Endothelial cell of umbilical vein (primary cell): ENCODE measurements around the gene MOCOS. TPM values are rescaled to one million over a fixed set of nuclear protein-coding genes. Genes with fewer than 3 reads are reported as not detected.

Source experiments
- BruUV-seq: library from RNA; stranded (reverse); fragments of 400-500 nt; replicated peaks from 2 replicates; lab custom pipeline; 2021; lab: Mats Ljungman, UMichigan
- CTCF ChIA-PET: fragments of 300-600, 350-600 bp; sonication (Branson Sonifier 250); formaldehyde crosslinking; loops from one replicate; lab custom pipeline; 2021; ENCODE audit warnings: antibody characterized with exemption, inconsistent platforms; lab: Charles Lee
- POLR2A ChIA-PET: fragments of 300-600, 350-600 bp; sonication (Branson Sonifier 250); formaldehyde crosslinking; loops from one replicate; lab custom pipeline; 2021; ENCODE audit warnings: antibody characterized with exemption, inconsistent platforms; lab: Charles Lee
- DNase-seq: peaks from one replicate; pipeline ENCODE4 v3.0.0-alpha.2; 2011; ENCODE audit warnings: low read depth, low spot score
- FAIRE-seq: peaks from 2 replicates; lab custom pipeline; 2011; peaks lifted over from hg19 to GRCh38; lab: Jason Lieb, UNC
- H2AFZ ChIP-seq: 2 replicates; pipeline ENCODE4 v1.6.0; 2012; ENCODE audit warnings: low read depth, low read length, control low read depth, inconsistent platforms
- H3K27ac ChIP-seq: 2 replicates; pipeline ENCODE4 v1.5.1; 2011; ENCODE audit warnings: low read depth, mild to moderate bottlenecking, control low read depth, low read length, moderate library complexity; ENCODE audit not compliant: insufficient read depth
- H3K27me3 ChIP-seq, 2 experiments: 2 replicates each; pipeline versions ENCODE4 v1.6.0 to v1.6.1; 2011; ENCODE audit warnings: low read length in 2 of 2, mixed read lengths in 1 of 2; ENCODE audit not compliant: control insufficient read depth in 2 of 2, insufficient read depth in 2 of 2
- H3K36me3 ChIP-seq, 2 experiments: 2 replicates in 1 of 2; 3 replicates in 1 of 2; pipeline ENCODE4 v1.5.1; 2011; ENCODE audit warnings: low read length in 2 of 2, mild to moderate bottlenecking in 1 of 2, moderate library complexity in 1 of 2; ENCODE audit not compliant: control insufficient read depth in 2 of 2, insufficient read depth in 2 of 2; ENCODE audit errors: extremely low read depth in 1 of 2
- H3K4me1 ChIP-seq: 3 replicates; pipeline ENCODE4 v1.5.1; 2011; ENCODE audit warnings: mild to moderate bottlenecking, low read length; ENCODE audit not compliant: control insufficient read depth, insufficient read depth; ENCODE audit errors: extremely low read depth
- H3K4me2 ChIP-seq: 2 replicates; pipeline ENCODE4 v1.6.1; 2011; ENCODE audit warnings: low read length, control low read depth, mixed read lengths; ENCODE audit not compliant: insufficient read depth
- H3K4me3 ChIP-seq, 3 experiments: fragments of 200-600 bp in 1 of 3; sonication (generic), shearing (Covaris generic) in 1 of 3; replicated peaks in 1 of 3; 2 replicates each; pipeline ENCODE4 v1.5.1; 2011 to 2016; ENCODE audit warnings: control low read depth in 3 of 3, low read length in 3 of 3, mild to moderate bottlenecking in 2 of 3, inconsistent platforms in 1 of 3, low read depth in 1 of 3, moderate library complexity in 1 of 3; ENCODE audit not compliant: insufficient read depth in 1 of 3
- H3K79me2 ChIP-seq: 2 replicates; pipeline ENCODE4 v1.6.0; 2012; ENCODE audit warnings: low read length, inconsistent platforms; ENCODE audit not compliant: control insufficient read depth, insufficient read depth
- H3K9ac ChIP-seq: replicated peaks from 2 replicates; pipeline ENCODE3; 2011; ENCODE audit warnings: low read length, control low read depth; ENCODE audit not compliant: insufficient read depth; ENCODE audit errors: extremely low read depth
- H3K9me1 ChIP-seq: replicated peaks from 3 replicates; pipeline ENCODE4 v1.6.0; 2011; ENCODE audit warnings: mild to moderate bottlenecking, low read length; ENCODE audit not compliant: control insufficient read depth, insufficient read depth; ENCODE audit errors: extremely low read depth
- H3K9me3 ChIP-seq: replicated peaks from 2 replicates; pipeline ENCODE4 v1.5.1; 2012; ENCODE audit warnings: low read length, inconsistent platforms; ENCODE audit not compliant: control insufficient read depth, insufficient read depth
- H4K20me1 ChIP-seq: replicated peaks from 2 replicates; pipeline ENCODE3; 2011; ENCODE audit warnings: mild to moderate bottlenecking, low read length; ENCODE audit not compliant: control insufficient read depth, insufficient read depth; ENCODE audit errors: extremely low read depth
- EZH2 ChIP-seq: IDR thresholded peaks from 2 replicates; pipeline ENCODE4 v1.6.1; 2012; ENCODE audit warnings: borderline replicate concordance, low read depth, mild to moderate bottlenecking, moderate library complexity, low read length, inconsistent platforms; ENCODE audit not compliant: severe bottlenecking
- FOS ChIP-seq: IDR thresholded peaks from 2 replicates; pipeline ENCODE4 v1.6.1; 2011; ENCODE audit warnings: mild to moderate bottlenecking, low read length, moderate library complexity, borderline replicate concordance; ENCODE audit not compliant: insufficient read depth
- GATA2 ChIP-seq: IDR thresholded peaks from 2 replicates; pipeline ENCODE4 v1.7.0; 2011; ENCODE audit warnings: low read depth, mild to moderate bottlenecking, moderate library complexity, mixed read lengths, low read length; ENCODE audit not compliant: insufficient read length, insufficient read depth
- JUN ChIP-seq: IDR thresholded peaks from 2 replicates; pipeline ENCODE4 v1.6.1; 2011; ENCODE audit warnings: borderline replicate concordance, low read depth; ENCODE audit not compliant: insufficient read length, insufficient read depth
- MYC ChIP-seq: IDR thresholded peaks from one replicate; pipeline ENCODE4 v1.6.1; 2011; ENCODE audit warnings: mild to moderate bottlenecking, low read depth, low read length
- POLR2A ChIP-seq: IDR thresholded peaks from 2 replicates; pipeline ENCODE4 v1.6.1; 2012; ENCODE audit warnings: low read depth, mild to moderate bottlenecking, control low read depth, low read length
- POLR2AphosphoS5 ChIP-seq: IDR thresholded peaks from 2 replicates; pipeline ENCODE4 v1.6.1; 2012; ENCODE audit warnings: low read depth, mild to moderate bottlenecking, control low read depth, low read length, moderate library complexity; ENCODE audit not compliant: insufficient read depth
- dilution Hi-C: fragments of 300-500 bp; cut with MboI; formaldehyde crosslinking; loops from one replicate; pipeline ENCODE4 v1.15.0; 2019; ENCODE audit warnings: low sequenced_read_pairs; ENCODE audit not compliant: extremely low pct_ligation_motif_present
- intact Hi-C: fragments of 100-400 bp; cut with micrococcal nuclease; formaldehyde crosslinking; loops from one replicate; pipeline ENCODE4 v1.10.0; 2022
- polyA plus RNA-seq, 4 experiments: library from polyadenylated mRNA; depleted of rRNA in 3 of 4; stranded (reverse) in 3 of 4; unstranded in 1 of 4; fragments of >200 nt; gene quantifications; 2 replicates each; pipeline versions ENCODE4 v1.2.1 to v1.2.3, GENCODE V29; 2011 to 2012; ENCODE audit warnings: missing spikeins in 1 of 4
- total RNA-seq: library from RNA; stranded (reverse); gene quantifications from 2 replicates; pipeline ENCODE4 v1.2.3, GENCODE V29; 2021
- TF ChIP-seq, protein P1 (sequence below), 2 donors: IDR thresholded peaks; 1 replicate in 1 of 2; 2 replicates in 1 of 2; pipeline ENCODE4 v1.5.1; 2011; ENCODE audit warnings: low read length in 2 of 2, mild to moderate bottlenecking in 2 of 2, moderate library complexity in 2 of 2, control low read depth in 1 of 2, inconsistent platforms in 1 of 2, low read depth in 1 of 2; ENCODE audit not compliant: insufficient read depth in 1 of 2; ENCODE audit errors: extremely low read depth in 1 of 2
- TF ChIP-seq, protein P2 (sequence below): IDR thresholded peaks from 2 replicates; pipeline ENCODE4 v1.6.1; 2011; ENCODE audit not compliant: insufficient read depth, insufficient read length

The MOCOS gene
- total and polyA plus RNA-seq, 2 donors (not counting 3 experiments of a cell fraction or from before 2014, with no cell fraction given): 0.18 to 0.88 TPM

DNA sequence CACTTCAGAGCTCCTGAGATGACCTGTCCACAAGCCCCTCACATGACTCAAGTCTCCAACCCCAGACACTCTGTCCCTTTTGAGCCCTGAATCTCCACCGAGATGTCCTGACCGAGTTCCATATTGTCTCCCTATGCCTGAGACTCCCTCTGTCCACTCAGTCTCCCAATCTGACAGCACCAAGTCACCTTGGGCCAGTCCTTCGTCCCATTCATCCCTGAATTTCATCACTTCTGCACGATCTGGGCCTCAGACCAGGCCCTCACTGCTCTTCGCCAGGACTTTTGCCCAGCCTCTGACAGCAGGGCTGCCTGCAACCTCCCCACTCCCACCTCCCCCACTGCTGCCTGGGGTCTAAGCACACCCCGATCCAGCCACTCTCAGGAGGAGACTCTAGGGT lies 4.3 kb upstream of the MOCOS start:
- dilution Hi-C loops (no loop called here), intact Hi-C loops (no loop called here)
- no peak overlapping the region for H3K9ac ChIP-seq
- TF ChIP-seq, protein P1, sequence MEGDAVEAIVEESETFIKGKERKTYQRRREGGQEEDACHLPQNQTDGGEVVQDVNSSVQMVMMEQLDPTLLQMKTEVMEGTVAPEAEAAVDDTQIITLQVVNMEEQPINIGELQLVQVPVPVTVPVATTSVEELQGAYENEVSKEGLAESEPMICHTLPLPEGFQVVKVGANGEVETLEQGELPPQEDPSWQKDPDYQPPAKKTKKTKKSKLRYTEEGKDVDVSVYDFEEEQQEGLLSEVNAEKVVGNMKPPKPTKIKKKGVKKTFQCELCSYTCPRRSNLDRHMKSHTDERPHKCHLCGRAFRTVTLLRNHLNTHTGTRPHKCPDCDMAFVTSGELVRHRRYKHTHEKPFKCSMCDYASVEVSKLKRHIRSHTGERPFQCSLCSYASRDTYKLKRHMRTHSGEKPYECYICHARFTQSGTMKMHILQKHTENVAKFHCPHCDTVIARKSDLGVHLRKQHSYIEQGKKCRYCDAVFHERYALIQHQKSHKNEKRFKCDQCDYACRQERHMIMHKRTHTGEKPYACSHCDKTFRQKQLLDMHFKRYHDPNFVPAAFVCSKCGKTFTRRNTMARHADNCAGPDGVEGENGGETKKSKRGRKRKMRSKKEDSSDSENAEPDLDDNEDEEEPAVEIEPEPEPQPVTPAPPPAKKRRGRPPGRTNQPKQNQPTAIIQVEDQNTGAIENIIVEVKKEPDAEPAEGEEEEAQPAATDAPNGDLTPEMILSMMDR (IDR thresholded peaks at IDR 0.05; ENCODE audit: extremely low read depth in 1 of 2, insufficient read depth in 1 of 2, low read depth in 1 of 2, low read length in 2 of 2): no peak
- TF ChIP-seq POLR2A: no peak
- TF ChIP-seq GATA2: no peak
- no peak for TF ChIP-seq FOS
- TF ChIP-seq POLR2AphosphoS5: no peak
- no peak for TF ChIP-seq JUN
- no peak for TF ChIP-seq EZH2
- no peak for TF ChIP-seq MYC
- TF ChIP-seq, protein P2, sequence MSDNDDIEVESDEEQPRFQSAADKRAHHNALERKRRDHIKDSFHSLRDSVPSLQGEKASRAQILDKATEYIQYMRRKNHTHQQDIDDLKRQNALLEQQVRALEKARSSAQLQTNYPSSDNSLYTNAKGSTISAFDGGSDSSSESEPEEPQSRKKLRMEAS: no peak
- peaks cover 0 to 3% of the 10 kb centered on the region in 2 experiments for H3K27me3 ChIP-seq
- FAIRE-seq (no peak), DNase-seq (no peak)
- no peaks in the 10 kb centered on the region for H3K9me3 ChIP-seq
- H3K4me3 ChIP-seq: no peak overlapping the region
- H3K36me3 ChIP-seq: no peaks in the 10 kb centered on the region
- no peak overlapping the region for H3K4me2 ChIP-seq
- H3K4me1 ChIP-seq: peaks cover 11% of the 10 kb centered on the region
- no peak overlapping the region for H3K27ac ChIP-seq
- CTCF ChIA-PET: no interaction called here
- H4K20me1 ChIP-seq: no peaks in the 10 kb centered on the region
- POLR2A ChIA-PET: no interaction called here
- H3K79me2 ChIP-seq: no peaks in the 10 kb centered on the region
- H3K9me1 ChIP-seq: no peaks in the 10 kb centered on the region
- no peak overlapping the region for H2AFZ ChIP-seq
- BruUV-seq: no TSS peak
